HepG2 (cell line): ENCODE data around the gene WSCD2. TPM values are rescaled to one million over a fixed set of nuclear protein-coding genes. Genes with fewer than 3 reads are reported as not detected.

Source experiments
- ATAC-seq: fragments of 200-7000 bp; cut with Tn5 transposase; 3 replicates; pipeline ENCODE4 v1.9.1; 2020; ENCODE audit warnings: mild to moderate bottlenecking, moderate library complexity
- BruUV-seq: library from RNA; stranded (reverse); fragments of 400-500 nt; replicated peaks from 2 replicates; lab custom pipeline; 2021; lab: Mats Ljungman, UMichigan
- CTCF ChIA-PET: fragments of 300-600 bp; formaldehyde crosslinking; extraction: SDS; loops from one replicate; lab custom pipeline; 2021; ENCODE audit warnings: low total read pairs, inconsistent platforms, low intra/inter-chr PET ratio; lab: Yijun Ruan, JAX
- POLR2A ChIA-PET: fragments of 350-600 bp; sonication (Branson Sonifier 250); formaldehyde crosslinking; loops from one replicate; lab custom pipeline; 2020; ENCODE audit warnings: antibody characterized with exemption, inconsistent platforms; lab: Yijun Ruan, JAX
- DNase-seq: peaks from one replicate; pipeline ENCODE4 v3.0.0-alpha.2; 2015; ENCODE audit warnings: low spot score
- FAIRE-seq: peaks from 3 replicates; lab custom pipeline; 2011; peaks lifted over from hg19 to GRCh38; lab: Jason Lieb, UNC
- H2AFZ ChIP-seq: one replicate; pipeline ENCODE4 v1.6.1; 2011; ENCODE audit warnings: low read length, inconsistent platforms
- H3K27ac ChIP-seq: fragments of 300-600 bp; 3 replicates; pipeline ENCODE4 v1.8.0; 2011; ENCODE audit warnings: mixed run types, mild to moderate bottlenecking, mixed read lengths, low read length, inconsistent platforms; ENCODE audit not compliant: insufficient read depth; ENCODE audit errors: extremely low read length
- H3K27me3 ChIP-seq, 2 experiments: fragments of 200-600 bp in 1 of 2; 2 replicates in 1 of 2; 3 replicates in 1 of 2; pipeline versions ENCODE4 v1.6.0 to v1.8.0; 2011; ENCODE audit warnings: low read length in 2 of 2, mild to moderate bottlenecking in 2 of 2, moderate library complexity in 2 of 2, inconsistent platforms in 1 of 2; ENCODE audit not compliant: insufficient read depth in 2 of 2, control insufficient read depth in 1 of 2
- H3K36me3 ChIP-seq, 2 experiments: fragments of 200-600 bp in 1 of 2; replicated peaks in 1 of 2; 2 replicates in 1 of 2; 3 replicates in 1 of 2; pipeline versions ENCODE4 v1.5.1 to v1.8.0; 2011; ENCODE audit warnings: low read length in 2 of 2, inconsistent platforms in 1 of 2; ENCODE audit not compliant: insufficient read depth in 2 of 2, control insufficient read depth in 1 of 2
- H3K4me1 ChIP-seq: 2 replicates; pipeline ENCODE4 v1.5.1; 2012; ENCODE audit warnings: low read length, inconsistent platforms; ENCODE audit not compliant: insufficient read depth
- H3K4me2 ChIP-seq: 2 replicates; pipeline ENCODE4 v1.6.0; 2011; ENCODE audit warnings: low read depth, low read length, inconsistent platforms
- H3K4me3 ChIP-seq, 3 experiments: fragments of 200-600 bp in 1 of 3; sonication (generic), shearing (Covaris generic) in 1 of 3; replicated peaks in 1 of 3; 2 replicates each; pipeline ENCODE4 v1.5.1; 2011 to 2016; ENCODE audit warnings: low read length in 3 of 3, inconsistent platforms in 2 of 3, low read depth in 2 of 3, mild to moderate bottlenecking in 2 of 3, control low read depth in 1 of 3, mixed read lengths in 1 of 3; ENCODE audit not compliant: insufficient read depth in 1 of 3
- H3K79me2 ChIP-seq: one replicate; pipeline ENCODE4 v1.6.1; 2011; ENCODE audit warnings: low read length, inconsistent platforms; ENCODE audit not compliant: insufficient read depth
- H3K9ac ChIP-seq: 2 replicates; pipeline ENCODE4 v1.6.0; 2011; ENCODE audit warnings: mild to moderate bottlenecking, low read depth, low read length, inconsistent platforms; ENCODE audit not compliant: insufficient read depth
- H3K9me3 ChIP-seq: 2 replicates; pipeline ENCODE4 v1.5.1; 2012; ENCODE audit warnings: mild to moderate bottlenecking, low read length
- H4K20me1 ChIP-seq: 2 replicates; pipeline ENCODE4 v1.6.0; 2011; ENCODE audit warnings: inconsistent platforms, mild to moderate bottlenecking, low read length, moderate library complexity; ENCODE audit not compliant: insufficient read depth
- ATF3 ChIP-seq: sonication (generic); formaldehyde crosslinking; IDR thresholded peaks from 2 replicates; pipeline ENCODE4 v1.4.0; 2020; ENCODE audit warnings: missing genetic modification reagents
- GLI4 ChIP-seq: sonication (generic); formaldehyde crosslinking; IDR thresholded peaks from 2 replicates; pipeline ENCODE4 v1.5.1; 2020; ENCODE audit warnings: missing genetic modification reagents, mild to moderate bottlenecking, moderate library complexity, borderline replicate concordance
- GPN1 ChIP-seq: sonication (generic); formaldehyde crosslinking; IDR thresholded peaks from 2 replicates; pipeline ENCODE4 v1.5.1; 2020; ENCODE audit warnings: missing genetic modification reagents, borderline replicate concordance
- HNRNPK ChIP-seq: fragments of 200-400 bp; formaldehyde crosslinking; IDR thresholded peaks from 2 replicates; pipeline ENCODE4 v1.6.1; 2018; ENCODE audit warnings: low read length, low read depth, moderate library complexity, mild to moderate bottlenecking; ENCODE audit not compliant: poor library complexity, severe bottlenecking
- MAZ ChIP-seq, 2 experiments: sonication (generic) in 1 of 2; formaldehyde crosslinking in 1 of 2; IDR thresholded peaks; 2 replicates each; pipeline versions ENCODE4 v1.5.0 to v1.6.1; 2012 to 2020; ENCODE audit warnings: low read depth in 2 of 2, mild to moderate bottlenecking in 2 of 2, borderline replicate concordance in 1 of 2, improper control_type of control experiment in 1 of 2, low read length in 1 of 2, missing genetic modification reagents in 1 of 2, moderate library complexity in 1 of 2
- NCOA2 ChIP-seq: sonication (generic); formaldehyde crosslinking; IDR thresholded peaks from 2 replicates; pipeline ENCODE4 v1.8.0; 2022; ENCODE audit warnings: inconsistent platforms
- NR2F2 ChIP-seq: IDR thresholded peaks from 2 replicates; pipeline ENCODE4 v1.6.1; 2012; ENCODE audit warnings: low read depth, inconsistent platforms, borderline replicate concordance
- RARA ChIP-seq: IDR thresholded peaks from 2 replicates; pipeline ENCODE4 v1.6.1; 2016; ENCODE audit warnings: missing genetic modification reagents, missing compliant biosample characterization
- RBM22 ChIP-seq: fragments of 200-400 bp; formaldehyde crosslinking; optimal IDR thresholded peaks from 2 replicates; pipeline ENCODE3; 2017; ENCODE audit warnings: mild to moderate bottlenecking, low read length, moderate library complexity
- TEAD3 ChIP-seq: optimal IDR thresholded peaks from 2 replicates; pipeline ENCODE3; 2016; ENCODE audit warnings: borderline replicate concordance
- ZBTB1 ChIP-seq: sonication (generic); formaldehyde crosslinking; IDR thresholded peaks from 2 replicates; pipeline ENCODE4 v1.4.0; 2020; ENCODE audit warnings: missing genetic modification reagents, borderline replicate concordance
- ZNF235 ChIP-seq: sonication (generic); formaldehyde crosslinking; IDR thresholded peaks from 2 replicates; pipeline ENCODE4 v1.8.1; 2023; ENCODE audit warnings: mild to moderate bottlenecking, missing genetic modification reagents, borderline replicate concordance
- ZNF275 ChIP-seq: sonication (generic); formaldehyde crosslinking; IDR thresholded peaks from 2 replicates; pipeline ENCODE4 v1.8.0; 2022; ENCODE audit warnings: missing genetic modification reagents, mild to moderate bottlenecking, inconsistent platforms, borderline replicate concordance
- ZNF292 ChIP-seq: sonication (generic); formaldehyde crosslinking; IDR thresholded peaks from 2 replicates; pipeline ENCODE4 v1.8.1; 2022; ENCODE audit warnings: mild to moderate bottlenecking, low read depth, missing genetic modification reagents, borderline replicate concordance
- ZNF3 ChIP-seq: IDR thresholded peaks from 2 replicates; pipeline ENCODE4 v1.7.0; 2017; ENCODE audit warnings: inconsistent platforms
- ZNF619 ChIP-seq: sonication (generic); formaldehyde crosslinking; IDR thresholded peaks from 2 replicates; pipeline ENCODE4 v1.4.0; 2020; ENCODE audit warnings: mild to moderate bottlenecking, missing genetic modification reagents
- ZNF670 ChIP-seq: sonication (generic); formaldehyde crosslinking; IDR thresholded peaks from 2 replicates; pipeline ENCODE4 v1.8.0; 2022; ENCODE audit warnings: mild to moderate bottlenecking, missing genetic modification reagents, borderline replicate concordance
- WGBS: methylation state at CpG from one replicate; pipeline ENCODE4 v1.1.6; 2017; ENCODE audit warnings: low lambda C conversion rate; 5-methylcytosine and 5-hydroxymethylcytosine counted together
- in situ Hi-C: cut with HindIII; loops from 2 replicates; pipeline ENCODE4 v1.10.0; 2017; ENCODE audit warnings: low pct_unique_long_range_greater_than_20kb; ENCODE audit not compliant: extremely low pct_ligation_motif_present
- intact Hi-C: fragments of 100-400 bp; cut with micrococcal nuclease; formaldehyde crosslinking; loops from one replicate; pipeline ENCODE4 v1.10.0; 2022; ENCODE audit not compliant: unreplicated experiment
- polyA plus RNA-seq, 8 experiments: library from polyadenylated mRNA; depleted of rRNA in 3 of 8; stranded (reverse) in 7 of 8; unstranded in 1 of 8; fragments of >200 nt; fragmentation: Illumina TruSeq in 4 of 8; extraction: Trizol in 4 of 8; gene quantifications; 2 replicates each; pipeline versions ENCODE4 v1.2.1 to v1.2.3, GENCODE V29; 2011 to 2016; ENCODE audit warnings: low read depth in 4 of 8, missing spikeins in 1 of 8, mixed read lengths in 1 of 8; ENCODE audit not compliant: insufficient read depth in 1 of 8
- total RNA-seq, 5 experiments: library from RNA; depleted of rRNA; stranded (reverse); fragments of >200 nt; fragmentation: Illumina TruSeq; extraction: Trizol; gene quantifications; 2 replicates each; pipeline ENCODE4 v1.2.3, GENCODE V29; 2016; ENCODE audit warnings: low read depth in 1 of 5

The WSCD2 gene
- total and polyA plus RNA-seq, 2 of the 13 experiments (the other 11 are each of a cell fraction or from before 2014, with no cell fraction given), result not detected

GRCh38 chr12:108101605-108102175 is 27.4 kb upstream of the WSCD2 start:
- no peak for TF ChIP-seq RARA (CRISPR knock-in tag)
- TF ChIP-seq ATF3 (CRISPR knock-in tag), result no peak
- no peak for TF ChIP-seq ZNF235 (CRISPR knock-in tag)
- no peak for TF ChIP-seq ZNF275 (CRISPR knock-in tag)
- no peak for TF ChIP-seq NCOA2 (CRISPR knock-in tag)
- TF ChIP-seq GPN1 (CRISPR knock-in tag), result no peak
- TF ChIP-seq, all 625 proteins: peak for 0
- Histone ChIP-seq H3K9ac (no peak overlapping the region), H2AFZ (no peak overlapping the region), H3K27me3 (no peaks in the 10 kb centered on the region; a peak in 1 of 5 replicates), H3K4me1 (no peaks in the 10 kb centered on the region), H3K27ac (no peak overlapping the region), H3K4me3 (no peak overlapping the region), H3K36me3 (no peaks in the 10 kb centered on the region), H3K79me2 (no peaks in the 10 kb centered on the region), H4K20me1 (no peaks in the 10 kb centered on the region), H3K9me3 (no peaks in the 10 kb centered on the region), H3K4me2 (no peak overlapping the region)
- WGBS, result 0% methylated on average over 2 of the region's 3 CpGs
- intact Hi-C loops (no loop called here), in situ Hi-C loops (no loop called here)
- DNase-seq (no peak), FAIRE-seq (no peak), ATAC-seq (no peak)
- no TSS peak for BruUV-seq
- CTCF ChIA-PET, result no interaction called here
- POLR2A ChIA-PET, result no interaction called here

GRCh38 chr12:108102363-108102762 is 26.7 kb upstream of the WSCD2 start:
- no peak overlapping the region for H3K4me3 ChIP-seq
- no peaks in the 10 kb centered on the region for H3K4me1 ChIP-seq
- no peak overlapping the region for H3K27ac ChIP-seq
- POLR2A ChIA-PET, result no interaction called here
- no peak overlapping the region for H3K4me2 ChIP-seq
- no TSS peak for BruUV-seq
- no peaks in the 10 kb centered on the region for H3K79me2 ChIP-seq
- H3K9me3 ChIP-seq, result no peaks in the 10 kb centered on the region
- H3K9ac ChIP-seq, result no peak overlapping the region
- ATAC-seq (no peak), FAIRE-seq (no peak), DNase-seq (no peak)
- H4K20me1 ChIP-seq, result no peaks in the 10 kb centered on the region
- intact Hi-C loops (no loop called here), in situ Hi-C loops (no loop called here)
- CTCF ChIA-PET, result no interaction called here
- H3K36me3 ChIP-seq, result no peaks in the 10 kb centered on the region
- no peak overlapping the region for H2AFZ ChIP-seq
- peaks cover 0 to 1% of the 10 kb centered on the region in 2 experiments; a peak in 1 of 5 replicates for H3K27me3 ChIP-seq
- 0% methylated on average over 1 of the region's 1 CpG for WGBS
- TF ChIP-seq ZBTB1, result no peak
- TF ChIP-seq TEAD3 (CRISPR knock-in tag), result no peak
- TF ChIP-seq ZNF292 (CRISPR knock-in tag), result no peak
- no peak for TF ChIP-seq MAZ (IDR thresholded peaks at IDR 0.05; ENCODE audit: borderline replicate concordance, low read depth, low read length)
- no peak for TF ChIP-seq MAZ (CRISPR knock-in tag; IDR thresholded peaks at IDR 0.05; ENCODE audit: low read depth)
- no peak for TF ChIP-seq NR2F2
- TF ChIP-seq ZNF619 (CRISPR knock-in tag), result no peak
- TF ChIP-seq ZNF670, result no peak
- TF ChIP-seq ZNF3 (CRISPR knock-in tag), result no peak
- no peak for TF ChIP-seq GLI4 (CRISPR knock-in tag)
- TF ChIP-seq RBM22, result no peak
- TF ChIP-seq HNRNPK, result no peak
